ENCODE measurements around the gene DDX1. TPM values are rescaled to one million over a fixed set of nuclear protein-coding genes. Genes with fewer than 3 reads are reported as not detected.

Gene DDX1
- total and polyA plus RNA-seq, 8 donors: 26.8 to 98.2 (median 54.7) TPM

DNA sequence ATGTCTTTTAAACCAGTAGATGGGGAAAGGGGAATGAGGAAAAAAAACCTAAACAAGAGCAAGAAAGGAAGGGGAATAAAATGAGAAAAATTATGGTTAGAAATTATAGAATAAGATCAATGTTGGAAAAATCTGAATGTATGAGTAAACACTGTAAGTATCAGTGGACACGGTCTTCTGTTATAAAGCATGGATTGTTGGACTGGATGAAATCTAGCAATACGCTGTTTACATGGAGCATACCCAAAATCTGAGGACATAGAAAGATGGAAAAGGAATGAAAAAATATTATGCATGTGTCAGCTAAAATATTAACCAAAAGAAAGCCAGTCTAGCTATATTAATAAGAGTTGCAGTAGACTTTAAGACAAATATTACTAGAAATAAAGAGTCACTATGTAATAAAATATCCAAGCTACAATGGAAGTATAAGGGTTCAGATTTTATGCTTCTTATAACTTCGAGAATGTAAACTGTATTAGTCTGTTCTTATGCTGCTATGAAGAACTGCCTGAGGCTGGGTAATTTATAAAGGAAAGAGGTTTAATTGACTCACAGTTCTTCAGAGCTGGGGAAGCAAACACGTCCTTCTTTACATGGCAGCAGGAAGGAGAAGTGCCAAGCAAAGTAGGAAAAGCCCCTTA, 32.4 kb downstream of the DDX1 start:
- Histone ChIP-seq H3K9me3 (no peaks in the 10 kb centered on the region), H3K27ac (no peak overlapping the region), H3K4me1 (peaks cover 0 to 6% (median 1%) of the 10 kb centered on the region in 4 donors), H3K36me3 (peaks cover 41 to 100% (median 94%) of the 10 kb centered on the region in 4 donors), H3K4me3 (no peak overlapping the region), H3K27me3 (no peaks in the 10 kb centered on the region)
- no peak for DNase-seq
- intact Hi-C loops (cut with DNase I; ENCODE audit: low total_unique reads): no loop called here
- TF ChIP-seq, protein P1, sequence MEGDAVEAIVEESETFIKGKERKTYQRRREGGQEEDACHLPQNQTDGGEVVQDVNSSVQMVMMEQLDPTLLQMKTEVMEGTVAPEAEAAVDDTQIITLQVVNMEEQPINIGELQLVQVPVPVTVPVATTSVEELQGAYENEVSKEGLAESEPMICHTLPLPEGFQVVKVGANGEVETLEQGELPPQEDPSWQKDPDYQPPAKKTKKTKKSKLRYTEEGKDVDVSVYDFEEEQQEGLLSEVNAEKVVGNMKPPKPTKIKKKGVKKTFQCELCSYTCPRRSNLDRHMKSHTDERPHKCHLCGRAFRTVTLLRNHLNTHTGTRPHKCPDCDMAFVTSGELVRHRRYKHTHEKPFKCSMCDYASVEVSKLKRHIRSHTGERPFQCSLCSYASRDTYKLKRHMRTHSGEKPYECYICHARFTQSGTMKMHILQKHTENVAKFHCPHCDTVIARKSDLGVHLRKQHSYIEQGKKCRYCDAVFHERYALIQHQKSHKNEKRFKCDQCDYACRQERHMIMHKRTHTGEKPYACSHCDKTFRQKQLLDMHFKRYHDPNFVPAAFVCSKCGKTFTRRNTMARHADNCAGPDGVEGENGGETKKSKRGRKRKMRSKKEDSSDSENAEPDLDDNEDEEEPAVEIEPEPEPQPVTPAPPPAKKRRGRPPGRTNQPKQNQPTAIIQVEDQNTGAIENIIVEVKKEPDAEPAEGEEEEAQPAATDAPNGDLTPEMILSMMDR (IDR thresholded peaks at IDR 0.05): no peak
- TF ChIP-seq EP300 (IDR thresholded peaks at IDR 0.05): no peak
- TF ChIP-seq POLR2A (IDR thresholded peaks at IDR 0.05): no peak
- TF ChIP-seq POLR2AphosphoS5 (IDR thresholded peaks at IDR 0.05): no peak
- WGBS, 5 donors: 71 to 95% (median 74%) methylated on average over 4 of the region's 4 CpGs

DNA sequence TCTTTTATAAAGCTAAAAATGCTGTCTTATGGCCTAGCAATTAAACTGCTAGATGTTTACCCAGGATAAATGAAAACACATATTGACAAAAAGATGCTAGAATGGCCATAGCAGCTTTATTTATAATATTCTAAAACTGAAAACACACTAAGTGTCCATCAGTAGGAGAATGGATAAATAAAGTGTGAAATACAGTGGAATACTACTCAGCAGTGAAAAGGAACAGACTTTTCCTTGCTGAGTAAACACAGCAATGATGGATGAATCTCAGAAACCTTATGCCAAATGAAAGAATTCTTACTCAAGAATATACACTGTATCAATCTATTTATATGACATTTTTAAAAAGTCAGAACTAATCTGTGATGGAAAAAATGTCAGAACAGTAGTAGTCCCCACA, 33.2 kb downstream of the DDX1 start:
- intact Hi-C loops (cut with DNase I; ENCODE audit: low total_unique reads): no loop called here
- no peak overlapping the region for H3K4me3 ChIP-seq
- peaks cover 37 to 100% (median 93%) of the 10 kb centered on the region in 4 donors for H3K36me3 ChIP-seq

DNA sequence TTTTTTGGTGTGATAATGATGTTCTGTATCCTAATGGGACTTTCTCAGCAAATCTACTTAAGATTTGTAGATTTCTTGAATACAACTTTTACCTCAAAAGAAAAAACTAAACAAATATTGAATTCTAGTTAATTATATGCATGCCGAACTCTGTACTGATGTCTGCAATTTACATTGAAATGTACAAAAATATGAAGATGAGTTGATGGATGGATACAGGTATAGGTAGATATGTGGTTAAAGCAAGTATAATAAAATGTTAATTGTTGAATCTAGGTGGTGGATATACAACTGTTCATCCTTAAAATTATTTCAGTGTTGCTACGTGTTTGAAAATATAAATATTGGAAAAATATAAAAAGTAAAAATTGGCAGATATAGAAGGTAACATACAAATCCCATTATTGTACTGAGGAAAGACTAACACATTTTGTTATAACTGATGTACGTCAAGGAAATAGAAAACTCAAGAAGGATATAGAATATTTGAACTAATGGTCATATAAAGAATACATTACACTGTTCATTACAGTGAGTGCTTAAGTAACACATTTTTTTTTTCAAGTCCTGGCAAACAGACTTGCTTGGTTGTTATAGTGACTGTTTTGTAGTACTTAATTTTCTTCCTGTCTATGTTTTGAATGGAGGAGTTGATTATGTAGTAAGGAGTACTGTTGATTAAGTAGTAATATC, 33.8 kb downstream of the DDX1 start:
- intact Hi-C loops (cut with DNase I; ENCODE audit: low total_unique reads): no loop called here
- Histone ChIP-seq H3K4me1 (peaks cover 0 to 6% (median 2%) of the 10 kb centered on the region in 4 donors), H3K27ac (no peak overlapping the region), H3K36me3 (peaks cover 38 to 100% (median 93%) of the 10 kb centered on the region in 4 donors), H3K4me3 (no peak overlapping the region), H3K9me3 (no peaks in the 10 kb centered on the region), H3K27me3 (no peaks in the 10 kb centered on the region)
- WGBS, 5 donors: 94 to 98% (median 96%) methylated on average over 3 of the region's 3 CpGs
- TF ChIP-seq POLR2AphosphoS5 (IDR thresholded peaks at IDR 0.05): no peak
- TF ChIP-seq EP300 (IDR thresholded peaks at IDR 0.05): no peak
- TF ChIP-seq POLR2A (IDR thresholded peaks at IDR 0.05): no peak
- TF ChIP-seq, protein P1 (IDR thresholded peaks at IDR 0.05): no peak
- no peak for DNase-seq

More for the DNA sequence above, 33.2 kb downstream of the DDX1 start:
- Histone ChIP-seq H3K27ac (no peak overlapping the region), H3K9me3 (no peaks in the 10 kb centered on the region), H3K27me3 (no peaks in the 10 kb centered on the region), H3K4me1 (peaks cover 0 to 6% (median 2%) of the 10 kb centered on the region in 4 donors)
- no peak for DNase-seq
- no peak for TF ChIP-seq POLR2AphosphoS5 (IDR thresholded peaks at IDR 0.05)

DNA sequence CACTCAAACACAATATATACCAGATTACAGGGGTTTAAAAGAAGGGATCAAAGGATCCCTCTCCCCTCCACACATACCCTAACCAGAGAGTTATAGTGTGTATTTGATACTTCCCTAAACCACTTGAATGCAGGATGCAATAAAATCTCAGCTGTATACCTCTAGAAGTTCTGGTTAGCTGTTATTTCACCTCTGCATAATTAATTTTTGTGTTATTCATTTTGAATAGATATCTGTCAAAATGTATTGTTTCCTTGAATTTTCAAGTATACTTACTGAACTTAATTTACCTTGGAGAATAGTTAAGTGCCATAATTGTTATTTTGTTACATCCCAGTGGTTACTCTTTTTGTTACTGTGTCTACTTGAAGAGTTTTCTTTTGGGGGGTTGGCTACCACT, 34.5 kb downstream of the DDX1 start:
- DNase-seq: no peak
- Histone ChIP-seq H3K4me1 (peaks cover 0 to 6% (median 2%) of the 10 kb centered on the region in 4 donors), H3K27ac (no peak overlapping the region), H3K4me3 (no peak overlapping the region), H3K27me3 (no peaks in the 10 kb centered on the region), H3K9me3 (no peaks in the 10 kb centered on the region), H3K36me3 (peaks cover 40 to 100% (median 93%) of the 10 kb centered on the region in 4 donors)
- no peak for TF ChIP-seq POLR2A (IDR thresholded peaks at IDR 0.05)
- TF ChIP-seq, protein P1 (IDR thresholded peaks at IDR 0.05): no peak
- TF ChIP-seq EP300 (IDR thresholded peaks at IDR 0.05): no peak
- TF ChIP-seq POLR2AphosphoS5 (IDR thresholded peaks at IDR 0.05): no peak
- intact Hi-C loops (cut with DNase I; ENCODE audit: low total_unique reads): no loop called here

DNA sequence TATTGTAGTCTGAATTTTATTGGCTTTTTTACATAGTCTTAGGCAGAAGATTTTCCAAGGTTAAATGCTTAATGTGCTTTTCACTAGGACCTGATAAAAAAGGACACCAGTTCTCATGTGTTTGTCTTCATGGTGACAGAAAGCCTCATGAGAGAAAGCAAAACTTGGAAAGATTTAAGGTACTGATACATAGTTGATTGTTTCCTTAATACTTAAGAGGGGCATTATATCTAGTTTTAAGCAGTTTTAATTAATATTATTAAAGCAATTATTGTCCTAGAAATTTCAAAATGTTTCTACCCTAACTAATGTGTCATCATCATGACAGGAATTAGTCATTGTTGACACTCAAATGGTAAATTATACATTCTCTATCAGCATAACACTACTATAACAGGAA, 35.3 kb downstream of the DDX1 start:
- H3K4me1 ChIP-seq: peaks cover 0 to 6% (median 2%) of the 10 kb centered on the region in 4 donors
- intact Hi-C loops (cut with DNase I; ENCODE audit: low total_unique reads): no loop called here
- TF ChIP-seq EP300 (IDR thresholded peaks at IDR 0.05) (no peak), POLR2A (IDR thresholded peaks at IDR 0.05) (no peak), POLR2AphosphoS5 (IDR thresholded peaks at IDR 0.05) (no peak)
- TF ChIP-seq, protein P1 (IDR thresholded peaks at IDR 0.05): no peak
- H3K27ac ChIP-seq: no peak overlapping the region
- no peak overlapping the region for H3K4me3 ChIP-seq
- peaks cover 39 to 100% (median 93%) of the 10 kb centered on the region in 4 donors for H3K36me3 ChIP-seq
- no peak for DNase-seq
- H3K9me3 ChIP-seq: no peaks in the 10 kb centered on the region
- no peaks in the 10 kb centered on the region for H3K27me3 ChIP-seq
